HG03571 (cell line): Measurements from ENCODE around the gene CDCA4.

ENCODE experiments used
- ATAC-seq: cut with Tn5 transposase; IDR thresholded peaks from one replicate; pipeline ENCODE4 v1.9.1; 2021; ENCODE audit not compliant: unreplicated experiment

CDCA4 gene

DNA sequence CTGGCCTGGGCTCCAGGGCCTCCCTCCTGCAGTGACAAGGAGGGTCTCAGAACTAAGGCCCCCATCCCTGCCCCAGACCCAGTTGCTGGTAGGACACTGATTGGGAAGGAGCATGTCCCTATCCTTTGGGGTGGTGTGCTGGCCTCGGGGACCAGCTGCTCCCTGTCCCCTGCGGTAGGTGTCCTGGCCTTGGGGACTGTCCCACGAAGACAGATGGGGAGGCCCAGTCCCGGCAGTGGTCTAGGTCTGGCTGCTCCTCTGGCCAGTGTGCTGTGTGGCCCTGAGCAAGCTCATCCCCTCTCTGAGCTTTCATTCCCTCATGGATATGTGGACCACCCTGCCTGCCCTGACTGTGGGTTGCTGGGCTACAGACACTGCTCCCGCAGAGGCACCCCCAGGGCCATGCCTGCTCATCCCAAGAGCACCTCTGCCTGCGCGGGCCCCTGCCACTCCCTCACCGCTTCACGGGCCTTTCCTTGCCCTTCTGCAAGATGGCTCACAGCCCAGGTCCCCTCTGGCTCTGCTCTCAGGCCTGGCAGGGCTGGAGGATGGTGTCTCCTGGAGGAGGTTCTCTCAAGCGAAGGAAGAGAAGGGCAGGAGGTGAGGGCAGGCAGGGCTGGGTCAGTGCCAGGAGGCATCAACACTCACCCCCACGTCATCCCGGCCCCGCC, 55.2 kb downstream of the CDCA4 start:
- ATAC-seq: no peak

DNA sequence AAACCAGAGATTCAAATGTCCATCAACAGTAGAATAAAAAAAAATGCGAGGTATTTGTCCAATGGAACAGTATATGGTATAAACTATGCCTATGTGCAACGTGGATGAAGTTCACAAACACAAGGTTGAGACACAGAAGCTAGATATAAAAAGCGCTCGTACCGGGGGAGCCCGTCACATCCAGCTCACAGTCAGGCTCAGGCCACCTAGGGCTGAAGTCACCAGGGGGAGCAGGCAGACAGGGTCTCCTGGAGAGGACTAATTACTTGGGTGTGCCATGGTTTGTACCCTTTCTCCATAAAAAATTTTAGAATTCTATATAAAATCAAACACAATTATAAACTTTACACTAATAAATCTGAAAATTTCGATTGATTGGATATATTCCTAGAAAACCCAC, 56.3 kb downstream of the CDCA4 start:
- no peak for ATAC-seq
